GM19395 (cell line): ENCODE measurements around the gene RASGEF1B.
"Not testable (repeated sequence)": the region's sequence is repeated elsewhere in the genome, so short reads cannot be mapped to it uniquely, and the experiment has no call there.

Experiments
- ATAC-seq: cut with Tn5 transposase; IDR thresholded peaks from one replicate; pipeline ENCODE4 v1.9.1; 2021; ENCODE audit warnings: mild to moderate bottlenecking, moderate library complexity; ENCODE audit not compliant: unreplicated experiment

The RASGEF1B gene

DNA sequence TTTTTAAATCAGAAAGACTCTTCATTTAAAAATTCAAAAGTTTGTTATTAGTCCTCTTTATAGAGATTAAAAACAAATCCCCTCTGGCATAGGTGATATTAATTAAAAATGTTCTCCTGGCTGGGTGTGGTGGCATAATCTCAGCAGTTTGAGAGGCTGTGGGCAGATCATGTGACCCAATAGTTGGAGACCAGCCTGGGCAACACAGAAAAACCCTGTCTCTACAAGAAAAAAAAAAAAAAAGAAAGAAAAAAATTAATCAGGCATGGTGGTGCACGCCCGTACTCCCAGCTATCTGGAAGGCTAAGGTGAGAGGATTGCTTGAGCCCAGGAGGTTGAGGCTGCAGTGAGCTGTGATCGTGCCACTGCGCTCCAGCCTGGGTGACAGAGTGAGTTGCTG lies 38.9 kb downstream of the RASGEF1B start:
- no peak for ATAC-seq

DNA sequence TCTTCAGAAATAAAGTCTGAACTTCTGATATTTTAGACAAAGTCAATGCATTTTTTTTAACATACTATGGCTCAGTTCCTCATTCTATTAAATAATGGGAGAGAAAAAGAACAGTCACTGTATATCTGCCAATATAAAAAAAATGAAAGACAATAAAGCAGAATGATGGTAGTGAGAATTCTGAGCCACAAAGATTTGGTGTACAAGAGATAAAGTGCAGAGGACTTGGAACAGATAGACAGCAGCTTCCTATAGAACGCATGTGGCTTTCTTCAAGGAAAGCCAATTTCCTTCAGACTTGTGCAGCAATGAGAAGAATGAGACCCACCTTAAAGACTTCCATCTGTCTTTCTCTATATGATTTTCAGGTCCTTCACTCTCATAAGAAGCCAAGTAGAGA lies 39.7 kb downstream of the RASGEF1B start:
- ATAC-seq: no peak

DNA sequence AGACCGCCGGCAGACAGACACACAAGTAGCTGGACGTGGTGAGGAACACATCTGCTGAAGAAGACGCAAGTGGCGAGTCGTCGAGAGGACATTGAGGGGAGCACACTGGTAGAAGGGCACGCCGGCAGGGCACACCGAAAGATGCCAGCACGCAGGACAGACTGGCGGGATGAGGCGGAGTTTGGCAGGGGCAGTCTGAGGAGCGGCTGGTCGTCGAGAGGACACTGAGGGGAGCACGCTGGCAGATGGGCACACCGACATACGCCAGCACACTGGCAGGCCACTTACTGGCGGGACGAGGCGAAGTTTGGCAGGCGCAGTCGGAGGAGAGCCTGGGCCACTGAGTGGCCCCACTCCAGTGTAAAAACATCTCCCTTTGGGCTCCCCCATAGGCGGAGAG lies 42.1 kb downstream of the RASGEF1B start:
- ATAC-seq: no peak

DNA sequence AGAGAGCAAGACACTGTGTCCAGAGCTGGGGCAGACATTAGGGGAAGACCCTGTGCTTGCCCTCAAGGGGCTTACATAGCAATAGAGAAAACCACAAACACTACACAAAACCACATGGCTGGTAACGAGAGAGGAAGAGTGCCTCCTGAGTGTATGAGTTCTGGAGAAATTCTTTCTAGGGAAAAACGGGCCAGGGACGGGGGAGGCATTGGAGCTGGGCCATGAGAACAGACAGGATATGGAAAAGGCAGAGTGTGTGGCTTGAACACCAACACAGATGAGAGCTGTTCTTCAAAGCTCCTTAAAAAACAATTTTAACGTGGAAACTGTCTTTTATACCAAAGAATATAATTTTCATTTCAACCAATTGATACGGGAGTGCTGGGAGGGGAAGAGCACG lies 42.7 kb downstream of the RASGEF1B start:
- ATAC-seq: no peak

DNA sequence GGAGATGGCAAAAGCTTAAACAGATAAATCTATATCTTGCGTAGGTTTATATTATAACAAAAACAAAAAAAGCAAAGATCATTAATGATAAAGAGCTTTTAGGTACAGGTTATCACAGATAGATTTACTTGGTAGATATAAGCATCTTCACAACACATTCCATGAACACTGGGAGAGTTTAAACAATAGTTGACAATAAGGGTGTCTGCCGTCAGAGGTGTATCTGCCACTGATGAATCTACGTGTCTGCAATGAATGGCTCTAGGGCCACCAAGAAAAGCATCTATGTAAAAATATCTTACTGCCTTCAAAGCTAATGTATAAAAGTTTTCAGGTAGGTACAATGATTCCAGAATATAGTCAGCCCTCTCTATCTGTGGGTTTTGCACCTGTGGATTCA lies 43.7 kb downstream of the RASGEF1B start:
- ATAC-seq: no peak

DNA sequence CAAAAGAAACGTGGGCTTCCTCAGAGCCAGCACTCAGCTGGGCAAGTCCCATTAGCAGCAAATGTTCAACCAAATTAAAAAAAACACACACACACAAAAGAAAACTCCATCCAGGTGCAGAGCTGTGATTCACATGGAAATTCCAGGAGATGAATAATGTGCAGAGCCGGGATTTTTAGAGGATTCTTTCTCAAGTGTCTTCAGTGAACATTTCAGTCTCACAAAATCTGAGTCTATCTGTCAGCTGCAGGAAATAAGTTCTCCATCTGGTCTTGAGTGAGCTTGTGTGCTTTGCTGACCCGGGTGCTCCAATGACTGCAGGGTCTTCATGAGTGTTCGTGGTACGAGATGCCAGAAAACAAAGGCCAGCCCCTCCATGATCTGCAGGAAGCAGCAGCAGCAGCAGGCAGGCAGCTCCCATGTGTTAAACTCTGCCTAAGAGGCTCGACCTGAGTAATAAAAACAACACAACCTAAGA lies 44.3 kb downstream of the RASGEF1B start:
- no peak for ATAC-seq

DNA sequence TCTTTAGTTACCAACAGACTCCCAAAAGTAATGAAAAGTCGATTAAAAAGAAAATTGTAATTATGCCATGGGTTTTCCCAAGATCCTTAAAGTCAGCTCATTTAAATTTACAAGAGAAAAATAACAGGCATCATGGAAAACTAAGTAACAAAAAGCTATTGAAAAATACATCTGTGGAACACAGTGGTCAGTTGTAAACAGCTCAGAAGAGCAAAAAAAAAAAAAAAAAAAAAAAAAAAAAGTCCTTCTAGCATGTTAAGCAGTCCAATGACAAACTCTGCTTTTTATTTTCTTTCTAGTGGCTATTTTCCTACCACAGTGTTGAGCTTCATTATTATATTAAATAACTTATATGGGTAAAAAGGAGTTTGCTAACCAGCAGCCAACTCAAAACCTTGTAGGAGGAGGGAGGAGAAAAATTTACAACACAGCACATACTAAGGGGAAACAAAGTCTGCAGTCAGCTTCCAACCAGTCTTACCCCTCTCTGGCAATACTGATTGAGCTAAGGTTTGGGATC lies 44.9 kb downstream of the RASGEF1B start:
- no peak for ATAC-seq

DNA sequence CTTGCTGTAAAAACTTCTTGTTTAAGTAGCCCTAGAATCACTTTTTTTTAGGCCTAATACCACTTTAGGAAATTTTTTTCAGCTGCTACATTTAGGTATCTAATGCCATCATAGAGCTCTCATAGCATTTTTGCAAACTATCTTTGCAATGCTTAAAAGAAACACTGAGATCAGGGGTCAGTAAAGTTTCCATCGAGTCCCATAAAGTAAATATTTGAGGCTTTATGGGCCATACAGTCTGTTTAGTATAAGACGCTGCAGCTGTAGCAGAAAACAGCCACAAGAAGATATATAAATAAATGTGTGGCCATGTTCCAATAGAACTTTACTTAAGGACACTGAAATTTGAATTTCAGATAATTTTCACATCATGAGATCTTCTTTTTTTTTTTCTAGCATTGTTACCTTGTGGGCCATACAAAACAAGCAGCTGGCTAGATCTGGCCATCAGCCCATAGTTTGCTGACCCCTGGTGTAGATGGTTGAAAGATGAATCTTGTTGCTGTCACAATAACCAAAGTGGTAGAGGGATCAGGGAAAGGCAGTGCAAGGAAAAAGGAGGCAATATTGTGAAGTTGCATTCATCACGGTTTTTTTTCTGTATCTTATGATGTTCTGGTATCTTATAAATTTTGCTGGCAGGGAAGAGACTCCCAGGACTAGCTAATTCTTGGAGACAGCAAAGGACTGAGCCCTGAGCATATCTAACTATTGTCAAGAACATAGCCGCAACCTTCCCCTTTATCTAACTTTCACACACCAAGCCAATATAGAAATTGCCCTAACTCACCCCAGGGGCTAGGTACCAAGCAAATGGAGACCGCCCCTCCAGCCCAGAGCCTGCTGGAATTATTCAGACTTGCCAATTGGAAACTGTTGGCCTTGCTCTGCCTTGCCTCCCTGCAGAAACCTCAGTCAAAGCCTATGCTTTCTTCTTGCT lies 46.6 kb downstream of the RASGEF1B start:
- ATAC-seq: no peak

DNA sequence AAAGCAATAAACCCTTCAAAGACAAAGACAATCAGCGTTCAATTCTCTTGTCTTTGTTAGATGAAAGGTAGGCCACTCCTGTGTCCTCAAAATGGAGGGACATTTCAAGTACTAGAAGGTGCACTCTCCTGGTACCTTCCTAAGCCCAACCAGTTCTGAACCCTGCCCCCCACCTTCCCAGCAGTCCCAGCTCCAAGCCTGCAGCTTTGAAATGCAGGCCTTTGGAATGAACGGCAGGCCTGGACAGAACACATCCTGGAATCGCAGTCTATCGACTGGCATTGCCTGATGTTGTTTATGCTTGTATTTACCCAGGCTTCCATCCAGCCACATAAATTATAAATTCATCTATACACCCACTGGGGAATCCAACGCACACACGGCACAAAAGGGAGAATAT lies 47.4 kb downstream of the RASGEF1B start:
- no peak for ATAC-seq

DNA sequence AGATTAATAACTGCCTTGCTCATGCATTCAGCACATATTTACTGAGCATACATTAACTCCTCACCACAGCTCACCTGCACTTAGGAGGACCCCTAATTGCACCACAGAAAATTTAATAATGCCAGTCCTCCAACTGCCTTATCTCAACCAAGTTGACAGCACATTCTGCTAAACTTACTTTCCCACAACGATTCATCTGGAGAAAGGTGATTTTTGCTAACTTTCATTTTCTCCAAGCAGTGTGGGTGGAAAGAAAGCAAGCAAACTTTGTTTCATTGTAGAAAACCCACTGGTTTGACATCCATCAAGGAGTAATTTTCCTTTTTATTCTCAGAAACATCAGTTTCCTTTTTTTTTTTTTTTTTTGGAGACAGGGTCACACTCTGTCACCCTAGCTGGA lies 49.1 kb downstream of the RASGEF1B start:
- ATAC-seq: no peak

DNA sequence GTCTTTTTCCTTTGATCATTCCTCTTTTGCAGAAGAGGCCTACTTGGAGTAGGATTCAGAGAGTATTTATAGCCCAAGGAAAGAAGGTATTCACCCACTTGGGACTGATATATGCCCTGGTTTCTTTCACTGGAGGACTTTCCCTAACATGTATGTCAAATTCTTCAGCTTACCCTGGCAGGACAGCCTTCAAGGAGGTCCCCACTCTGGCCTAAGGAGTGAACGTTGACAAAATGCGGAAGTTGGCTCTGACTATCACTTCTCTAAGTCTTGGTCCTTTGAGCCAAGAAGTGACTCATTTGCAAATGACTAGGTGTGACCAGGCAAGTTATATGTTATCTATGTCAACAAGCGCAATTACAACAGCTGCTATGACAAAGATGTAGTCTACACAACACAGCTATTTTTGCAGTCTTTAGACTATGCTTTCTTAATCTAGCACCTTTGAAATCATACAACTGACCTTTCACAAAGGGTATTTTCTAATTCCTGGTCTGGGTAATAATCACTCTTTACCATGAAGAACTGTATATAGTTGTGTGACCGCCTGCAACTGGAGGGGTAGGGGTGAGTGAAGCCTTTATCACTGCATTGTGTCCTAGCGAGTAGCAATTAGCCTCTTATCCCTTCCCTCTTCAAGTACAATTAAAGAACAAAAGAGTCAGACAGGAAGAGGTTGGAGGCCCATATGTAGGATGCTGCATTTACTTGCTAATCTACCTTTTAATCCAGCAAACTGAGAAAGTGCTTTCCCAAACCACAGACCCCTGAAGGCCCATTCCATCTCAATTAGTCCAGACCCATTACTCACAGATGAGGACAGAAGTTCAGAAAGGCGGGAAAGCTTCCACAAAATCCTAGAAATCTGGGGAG lies 50.1 kb downstream of the RASGEF1B start:
- ATAC-seq: peak; percentile 100

DNA sequence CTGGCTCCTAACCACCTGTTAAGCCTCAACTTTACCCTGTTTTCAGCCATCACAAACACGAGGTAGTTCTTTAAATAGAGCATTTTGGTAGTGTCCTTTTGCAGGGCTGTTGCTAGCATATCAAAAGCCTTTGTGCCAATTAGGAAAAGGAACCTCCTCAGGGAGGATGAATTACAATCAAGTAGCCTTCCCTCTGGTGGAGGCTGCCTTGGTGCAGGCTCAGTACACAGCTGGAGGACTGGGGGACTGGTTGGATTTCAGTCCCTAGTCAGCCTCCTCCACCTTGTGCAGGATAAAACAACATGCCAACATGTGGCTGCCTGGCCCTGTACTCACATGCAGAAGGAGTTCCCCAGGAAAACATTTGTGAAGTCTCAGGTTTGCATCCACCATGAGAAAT lies 53.1 kb downstream of the RASGEF1B start:
- no peak for ATAC-seq

DNA sequence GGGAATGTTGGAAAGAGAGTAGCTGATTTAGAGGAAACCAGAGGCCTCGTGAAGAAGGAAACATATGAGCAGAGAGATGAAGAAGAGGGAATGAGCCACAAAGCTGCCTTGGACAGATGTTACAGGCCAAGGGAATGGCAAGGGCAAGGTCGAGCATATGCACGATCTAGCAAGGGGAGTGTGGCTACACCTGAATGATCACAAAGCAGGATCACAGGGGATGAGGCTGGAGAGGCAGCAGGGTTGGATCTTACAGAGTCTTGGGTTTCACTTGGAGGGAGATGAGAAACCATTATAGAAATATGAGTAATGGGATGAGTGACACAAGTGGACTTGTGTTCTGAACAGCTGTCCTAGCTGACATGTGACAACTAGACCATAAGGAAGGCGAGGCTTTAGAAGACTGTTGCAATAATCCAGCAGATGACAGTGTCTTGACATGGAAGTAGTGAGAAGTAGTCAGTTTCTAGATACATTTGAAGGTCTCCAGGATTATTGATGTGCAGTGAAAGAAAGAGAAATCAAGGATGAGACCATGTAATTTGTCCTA lies 58.7 kb downstream of the RASGEF1B start:
- ATAC-seq: no peak

DNA sequence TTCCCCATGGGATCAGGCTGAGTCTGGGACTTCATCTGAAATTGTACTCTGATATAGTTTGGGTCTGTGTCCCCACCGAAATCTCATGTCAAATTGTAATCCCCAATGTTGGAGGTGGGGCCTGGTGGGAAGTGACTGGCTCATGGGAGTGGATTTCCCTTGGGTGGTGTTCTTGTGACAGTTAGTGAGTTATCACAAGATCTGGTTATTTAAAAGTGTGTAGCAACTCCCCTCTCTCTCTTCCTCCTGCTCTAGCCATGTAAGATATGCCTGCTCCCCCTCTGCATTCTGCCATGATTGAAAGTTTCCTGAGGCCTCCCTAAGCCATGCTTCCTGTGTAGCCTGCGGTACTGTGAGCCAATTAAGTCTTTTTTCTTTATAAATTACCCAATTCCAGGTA lies 61.0 kb downstream of the RASGEF1B start:
- ATAC-seq: no peak

DNA sequence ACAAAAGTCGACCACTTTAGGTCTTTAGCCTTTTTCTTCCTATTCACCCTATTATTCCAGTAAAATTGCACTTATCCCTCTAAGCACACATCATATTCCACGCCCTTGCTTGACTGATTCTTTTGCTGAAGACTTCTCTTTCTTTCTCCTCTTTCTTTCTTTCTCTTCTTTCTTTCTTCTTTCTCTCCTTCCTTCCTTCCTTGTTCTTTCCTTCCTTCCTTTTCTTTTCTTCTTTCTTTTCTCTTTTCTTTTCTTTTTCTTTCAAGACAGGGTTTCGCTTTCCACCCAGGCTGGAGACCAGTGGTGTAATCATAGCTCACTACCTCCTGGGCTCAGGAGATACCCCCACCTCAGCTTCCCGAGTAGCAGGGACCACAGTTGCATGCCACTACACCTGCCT lies 61.9 kb downstream of the RASGEF1B start:
- no peak for ATAC-seq

DNA sequence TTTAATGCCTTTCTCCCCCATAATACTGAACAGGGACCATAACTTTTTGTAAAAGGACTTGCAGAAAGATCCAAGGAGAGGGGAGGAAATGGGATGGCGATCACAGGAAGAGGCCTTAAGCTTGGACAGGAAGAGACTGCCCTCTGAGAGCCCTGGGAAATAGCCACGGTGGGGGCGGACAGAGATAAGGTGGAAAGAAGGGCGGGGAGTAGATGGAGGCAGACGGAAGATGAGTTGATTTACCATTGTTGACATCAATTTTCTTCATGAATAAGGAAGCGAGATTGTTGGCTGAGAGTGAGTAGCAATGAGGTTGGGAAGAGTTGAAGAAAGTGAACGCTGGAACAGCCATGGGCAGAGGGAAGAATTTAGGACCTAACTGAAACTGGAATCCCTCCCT lies 63.4 kb downstream of the RASGEF1B start:
- ATAC-seq: no peak

DNA sequence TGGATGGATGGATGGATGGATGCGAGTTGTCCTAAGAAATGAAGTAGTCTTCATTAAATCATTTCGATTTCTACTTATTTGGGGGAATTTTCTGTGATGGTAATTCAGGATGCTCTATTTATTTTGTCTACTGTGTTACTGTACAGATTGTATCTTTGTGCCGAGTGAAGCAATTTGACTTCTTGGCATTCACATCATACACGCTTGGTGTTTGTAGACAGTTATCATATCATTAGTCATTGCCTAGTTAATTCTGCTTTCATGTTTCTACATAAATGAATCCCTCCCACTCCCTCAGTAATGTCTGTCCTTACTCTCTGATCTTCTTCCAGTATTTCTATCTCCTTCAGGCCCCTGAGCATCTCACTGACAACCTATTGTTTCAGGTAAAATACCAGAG lies 64.0 kb downstream of the RASGEF1B start:
- no peak for ATAC-seq

DNA sequence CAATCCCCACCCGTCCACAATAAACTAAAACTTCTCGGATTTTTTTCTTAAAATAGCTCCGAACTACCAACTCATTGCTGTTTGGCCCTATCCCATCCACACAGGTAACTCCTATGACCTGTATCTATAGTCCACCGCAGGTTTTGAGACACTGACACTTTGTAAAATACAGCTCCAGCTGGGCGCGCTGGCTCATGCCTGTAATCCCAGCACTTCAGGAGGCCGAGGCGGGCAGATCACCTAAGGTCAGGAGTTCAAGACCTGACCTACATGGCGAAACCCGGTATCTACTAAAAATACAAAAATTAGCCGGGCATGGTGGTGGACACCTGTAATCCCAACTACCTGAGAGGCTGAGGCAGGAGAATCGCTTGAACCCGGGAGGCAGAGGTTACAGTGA lies 65.2 kb downstream of the RASGEF1B start:
- not testable (repeated sequence) for ATAC-seq

DNA sequence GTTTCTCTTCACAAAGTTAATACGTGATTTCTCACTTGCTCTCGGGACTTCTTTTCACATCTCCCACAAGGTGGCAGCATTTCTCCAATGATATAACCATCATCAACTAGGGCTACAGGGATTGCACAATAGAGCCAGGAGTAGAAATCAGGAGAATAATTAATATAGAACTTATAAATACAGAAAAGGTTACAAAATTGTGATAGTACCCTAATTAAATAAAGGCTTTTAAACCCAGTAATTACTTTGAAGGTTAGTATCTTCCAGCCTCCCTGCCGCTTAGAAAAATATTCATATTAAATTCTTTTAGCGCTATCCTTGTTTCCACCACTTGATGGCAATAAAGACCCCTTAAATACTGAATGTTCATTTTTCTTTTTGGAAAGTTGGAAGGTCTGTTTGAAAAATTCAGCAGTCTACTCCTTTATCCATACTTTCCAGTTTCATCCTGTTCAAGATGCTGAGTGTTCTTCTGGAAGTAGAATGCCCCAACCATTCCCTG lies 65.8 kb downstream of the RASGEF1B start:
- peak; percentile 92 for ATAC-seq

DNA sequence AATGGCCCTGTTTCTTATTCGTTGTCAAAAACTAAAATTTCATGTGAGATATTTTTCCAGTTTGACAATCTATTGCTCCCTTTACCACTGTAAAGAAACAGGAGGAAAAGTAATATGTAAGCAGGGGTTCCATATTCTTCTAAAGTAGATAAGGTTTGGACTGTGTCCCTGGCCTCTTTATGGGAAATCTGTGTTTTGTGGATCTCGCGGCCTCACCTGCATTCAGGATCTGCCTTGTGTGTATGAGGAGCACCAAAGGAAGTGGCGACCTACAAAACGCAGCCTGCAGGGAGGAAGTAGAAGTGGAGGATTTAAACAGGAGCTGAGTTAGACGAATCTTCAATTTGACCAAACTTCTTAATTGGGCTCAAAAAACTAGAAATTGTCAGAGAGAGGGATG lies 67.0 kb downstream of the RASGEF1B start:
- ATAC-seq: no peak

DNA sequence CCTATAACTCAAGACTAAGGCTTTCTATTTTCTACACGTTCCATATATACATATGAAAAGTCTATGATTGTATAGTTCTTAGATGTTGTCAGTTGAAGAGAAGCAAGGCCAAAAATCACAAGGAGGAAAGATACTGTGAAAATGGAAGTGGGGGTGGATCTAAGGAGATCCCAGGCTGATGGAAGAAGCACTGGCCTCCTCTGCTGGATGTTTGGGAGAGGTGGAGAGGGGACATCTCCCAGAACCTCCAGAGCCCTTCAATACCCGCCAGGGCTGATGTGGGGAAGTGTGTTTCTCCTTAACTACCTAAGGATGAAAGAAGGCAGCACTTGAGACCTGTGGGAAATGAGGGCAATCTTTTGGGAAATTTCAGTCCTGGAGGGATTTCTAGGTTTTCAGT lies 67.4 kb downstream of the RASGEF1B start:
- ATAC-seq: no peak
